WTC11 (cell line): ENCODE data around the gene CHSY3. TPM values are rescaled to one million over a fixed set of nuclear protein-coding genes. Genes with fewer than 3 reads are reported as not detected.

Source experiments
- ATAC-seq: fragments of 200-7000 bp; cut with Tn5 transposase; 2 replicates; pipeline ENCODE4 v1.10.0; 2021; ENCODE audit warnings: mild to moderate bottlenecking, moderate library complexity
- CTCF ChIA-PET: fragments of 300-600 bp; sonication (Branson Sonifier 250); formaldehyde crosslinking; loops from one replicate; lab custom pipeline; 2021; ENCODE audit warnings: antibody characterized with exemption; lab: Charles Lee
- POLR2A ChIA-PET: fragments of 350-600 bp; sonication (Branson Sonifier 250); formaldehyde crosslinking; loops from one replicate; lab custom pipeline; 2021; ENCODE audit warnings: antibody characterized with exemption; lab: Charles Lee
- DNase-seq: peaks from one replicate; pipeline ENCODE4 v3.0.0; 2021; ENCODE audit warnings: low spot score
- H3K27ac Mint-ChIP-seq: 2 replicates; pipeline ENCODE4 v1.8.0; 2021; ENCODE audit warnings: mixed read lengths
- H3K27me3 Mint-ChIP-seq: 2 replicates; pipeline ENCODE4 v1.8.0; 2021; ENCODE audit warnings: low read depth, mild to moderate bottlenecking, moderate library complexity, mixed read lengths
- H3K36me3 Mint-ChIP-seq: 2 replicates; pipeline ENCODE4 v1.8.0; 2021; ENCODE audit warnings: mixed read lengths
- H3K4me1 Mint-ChIP-seq: 2 replicates; pipeline ENCODE4 v1.8.0; 2022; ENCODE audit warnings: mixed read lengths
- H3K4me3 Mint-ChIP-seq: 2 replicates; pipeline ENCODE4 v1.8.0; 2021; ENCODE audit warnings: mild to moderate bottlenecking, moderate library complexity, mixed read lengths
- H3K9me3 Mint-ChIP-seq: 2 replicates; pipeline ENCODE4 v1.8.0; 2021; ENCODE audit warnings: mixed read lengths
- ATF3 ChIP-seq: sonication (generic); formaldehyde crosslinking; conservative IDR thresholded peaks from 2 replicates; pipeline ENCODE4 v1.8.1; 2022; ENCODE audit warnings: mild to moderate bottlenecking, missing genetic modification reagents
- CREM ChIP-seq: sonication (generic); formaldehyde crosslinking; IDR thresholded peaks from 2 replicates; pipeline ENCODE4 v1.8.1; 2022; ENCODE audit warnings: mild to moderate bottlenecking, missing genetic modification reagents, moderate library complexity
- ESRRA ChIP-seq: sonication (generic); formaldehyde crosslinking; IDR thresholded peaks from 2 replicates; pipeline ENCODE4 v1.8.1; 2022; ENCODE audit warnings: mild to moderate bottlenecking, missing genetic modification reagents, borderline replicate concordance
- ETV6 ChIP-seq: sonication (generic); formaldehyde crosslinking; IDR thresholded peaks from 2 replicates; pipeline ENCODE4 v1.8.1; 2022; ENCODE audit warnings: mild to moderate bottlenecking, missing genetic modification reagents
- HMGA2 ChIP-seq: fragments of 250-450 bp; sonication (Bioruptor Pico); IDR thresholded peaks from 2 replicates; pipeline ENCODE4 v1.4.0; 2021; ENCODE audit warnings: mild to moderate bottlenecking, moderate library complexity
- HMGXB4 ChIP-seq: sonication (generic); formaldehyde crosslinking; IDR thresholded peaks from 2 replicates; pipeline ENCODE4 v1.8.1; 2023; ENCODE audit warnings: mild to moderate bottlenecking, moderate library complexity, missing genetic modification reagents
- JAZF1 ChIP-seq: fragments of 250-450 bp; sonication (Bioruptor Pico); IDR thresholded peaks from 2 replicates; pipeline ENCODE4 v1.9.0; 2021; ENCODE audit warnings: moderate library complexity, mild to moderate bottlenecking, inconsistent platforms
- JUN ChIP-seq: sonication (generic); formaldehyde crosslinking; IDR thresholded peaks from 2 replicates; pipeline ENCODE4 v1.8.0; 2023; ENCODE audit warnings: mild to moderate bottlenecking, missing genetic modification reagents
- MAX ChIP-seq: sonication (generic); formaldehyde crosslinking; IDR thresholded peaks from 2 replicates; pipeline ENCODE4 v1.8.0; 2022; ENCODE audit warnings: mild to moderate bottlenecking, missing genetic modification reagents
- NR2C2 ChIP-seq: sonication (generic); formaldehyde crosslinking; IDR thresholded peaks from 2 replicates; pipeline ENCODE4 v1.8.0; 2022; ENCODE audit warnings: mild to moderate bottlenecking, missing genetic modification reagents
- NR3C1 ChIP-seq: sonication (generic); formaldehyde crosslinking; conservative IDR thresholded peaks from 2 replicates; pipeline ENCODE4 v1.8.1; 2023; ENCODE audit warnings: low read depth, mild to moderate bottlenecking, missing genetic modification reagents
- PREB ChIP-seq: sonication (generic); formaldehyde crosslinking; IDR thresholded peaks from 2 replicates; pipeline ENCODE4 v1.8.1; 2022; ENCODE audit warnings: mild to moderate bottlenecking, missing genetic modification reagents, moderate library complexity, borderline replicate concordance
- SOX15 ChIP-seq: fragments of 250-450 bp; sonication (Bioruptor Pico); IDR thresholded peaks from 2 replicates; pipeline ENCODE4 v1.9.0; 2021; ENCODE audit warnings: mild to moderate bottlenecking
- SP1 ChIP-seq: sonication (generic); formaldehyde crosslinking; conservative IDR thresholded peaks from 2 replicates; pipeline ENCODE4 v1.8.1; 2022; ENCODE audit warnings: missing genetic modification reagents
- TCF7 ChIP-seq: sonication (generic); formaldehyde crosslinking; IDR thresholded peaks from 2 replicates; pipeline ENCODE4 v1.8.0; 2022; ENCODE audit warnings: mild to moderate bottlenecking, low read depth, missing genetic modification reagents, moderate library complexity
- USF1 ChIP-seq: sonication (generic); formaldehyde crosslinking; IDR thresholded peaks from 2 replicates; pipeline ENCODE4 v1.8.0; 2022; ENCODE audit warnings: mild to moderate bottlenecking, missing genetic modification reagents
- ZNF121 ChIP-seq: sonication (generic); formaldehyde crosslinking; IDR thresholded peaks from 2 replicates; pipeline ENCODE4 v1.8.0; 2023; ENCODE audit warnings: missing genetic modification reagents
- ZNF219 ChIP-seq: sonication (generic); formaldehyde crosslinking; IDR thresholded peaks from 2 replicates; pipeline ENCODE4 v1.8.0; 2023; ENCODE audit warnings: missing genetic modification reagents, mild to moderate bottlenecking, borderline replicate concordance
- ZNF396 ChIP-seq: fragments of 250-450 bp; sonication (Bioruptor Pico); IDR thresholded peaks from 2 replicates; pipeline ENCODE4 v1.8.0; 2021; ENCODE audit warnings: mild to moderate bottlenecking, moderate library complexity, borderline replicate concordance
- total RNA-seq: library from RNA; stranded (reverse); gene quantifications from 3 replicates; pipeline ENCODE4 v1.2.3, GENCODE V29; 2021
- TF ChIP-seq, protein P1 (sequence below): sonication (generic); formaldehyde crosslinking; IDR thresholded peaks from 2 replicates; pipeline ENCODE4 v1.8.1; 2023; ENCODE audit warnings: mild to moderate bottlenecking, missing genetic modification reagents, moderate library complexity
- TF ChIP-seq, protein P2 (sequence below): sonication (generic); formaldehyde crosslinking; IDR thresholded peaks from 2 replicates; pipeline ENCODE4 v1.8.1; 2023; ENCODE audit warnings: mild to moderate bottlenecking, missing genetic modification reagents, moderate library complexity
- TF ChIP-seq, protein P3 (sequence below): sonication (generic); formaldehyde crosslinking; IDR thresholded peaks from 2 replicates; pipeline ENCODE4 v1.8.0; 2023; ENCODE audit warnings: missing genetic modification reagents, mild to moderate bottlenecking, borderline replicate concordance
- TF ChIP-seq, protein P4 (sequence below): fragments of 250-450 bp; sonication (Bioruptor Pico); IDR thresholded peaks from 2 replicates; pipeline ENCODE4 v1.8.0; 2021; ENCODE audit warnings: mild to moderate bottlenecking
- TF ChIP-seq, protein P5 (sequence below): sonication (generic); formaldehyde crosslinking; IDR thresholded peaks from 2 replicates; pipeline ENCODE4 v1.8.1; 2022; ENCODE audit warnings: mild to moderate bottlenecking, moderate library complexity, missing genetic modification reagents

CHSY3 gene
- total RNA-seq, 1 experiment from 2014 or later, result 0.98 TPM

GRCh38 chr5:130068101-130068500 is 163.8 kb downstream of the CHSY3 start:
- DNase-seq (no peak), ATAC-seq (no peak)
- H3K4me3 Mint-ChIP-seq, result no peak overlapping the region
- CTCF ChIA-PET, result no interaction called here
- no peaks in the 10 kb centered on the region for H3K36me3 Mint-ChIP-seq
- POLR2A ChIA-PET, result no interaction called here
- no peak overlapping the region for H3K27ac Mint-ChIP-seq
- no peaks in the 10 kb centered on the region for H3K4me1 Mint-ChIP-seq
- no peaks in the 10 kb centered on the region for H3K27me3 Mint-ChIP-seq
- no peaks in the 10 kb centered on the region for H3K9me3 Mint-ChIP-seq
- TF ChIP-seq ZNF219 (CRISPR knock-in tag), result no peak
- TF ChIP-seq TCF7 (CRISPR knock-in tag), result no peak
- no peak for TF ChIP-seq ETV6 (CRISPR knock-in tag)
- no peak for TF ChIP-seq ZNF121 (CRISPR knock-in tag)
- TF ChIP-seq USF1, result no peak
- TF ChIP-seq JAZF1 (CRISPR knock-in tag), result no peak
- TF ChIP-seq, protein P1, sequence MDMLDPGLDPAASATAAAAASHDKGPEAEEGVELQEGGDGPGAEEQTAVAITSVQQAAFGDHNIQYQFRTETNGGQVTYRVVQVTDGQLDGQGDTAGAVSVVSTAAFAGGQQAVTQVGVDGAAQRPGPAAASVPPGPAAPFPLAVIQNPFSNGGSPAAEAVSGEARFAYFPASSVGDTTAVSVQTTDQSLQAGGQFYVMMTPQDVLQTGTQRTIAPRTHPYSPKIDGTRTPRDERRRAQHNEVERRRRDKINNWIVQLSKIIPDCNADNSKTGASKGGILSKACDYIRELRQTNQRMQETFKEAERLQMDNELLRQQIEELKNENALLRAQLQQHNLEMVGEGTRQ (CRISPR knock-in tag), result no peak
- no peak for TF ChIP-seq HMGA2 (CRISPR knock-in tag)
- no peak for TF ChIP-seq HMGXB4 (CRISPR knock-in tag)

GRCh38 chr5:130068988-130069387 is 164.7 kb downstream of the CHSY3 start:
- no peaks in the 10 kb centered on the region for H3K4me1 Mint-ChIP-seq
- no peak for DNase-seq
- H3K36me3 Mint-ChIP-seq, result no peaks in the 10 kb centered on the region
- no peak overlapping the region for H3K27ac Mint-ChIP-seq
- ChIA-PET POLR2A (no interaction called here), CTCF (no interaction called here)
- TF ChIP-seq CREM (CRISPR knock-in tag) (no peak), HMGA2 (CRISPR knock-in tag) (no peak), JUN (no peak), NR2C2 (CRISPR knock-in tag) (no peak), SP1 (CRISPR knock-in tag) (no peak), ATF3 (CRISPR knock-in tag) (no peak), MAX (no peak), PREB (CRISPR knock-in tag) (no peak), ESRRA (CRISPR knock-in tag) (no peak), NR3C1 (CRISPR knock-in tag) (no peak), SOX15 (CRISPR knock-in tag) (no peak), ZNF396 (CRISPR knock-in tag) (no peak)
- TF ChIP-seq, protein P2, sequence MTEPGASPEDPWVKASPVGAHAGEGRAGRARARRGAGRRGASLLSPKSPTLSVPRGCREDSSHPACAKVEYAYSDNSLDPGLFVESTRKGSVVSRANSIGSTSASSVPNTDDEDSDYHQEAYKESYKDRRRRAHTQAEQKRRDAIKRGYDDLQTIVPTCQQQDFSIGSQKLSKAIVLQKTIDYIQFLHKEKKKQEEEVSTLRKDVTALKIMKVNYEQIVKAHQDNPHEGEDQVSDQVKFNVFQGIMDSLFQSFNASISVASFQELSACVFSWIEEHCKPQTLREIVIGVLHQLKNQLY (CRISPR knock-in tag), result no peak
- TF ChIP-seq, protein P3, sequence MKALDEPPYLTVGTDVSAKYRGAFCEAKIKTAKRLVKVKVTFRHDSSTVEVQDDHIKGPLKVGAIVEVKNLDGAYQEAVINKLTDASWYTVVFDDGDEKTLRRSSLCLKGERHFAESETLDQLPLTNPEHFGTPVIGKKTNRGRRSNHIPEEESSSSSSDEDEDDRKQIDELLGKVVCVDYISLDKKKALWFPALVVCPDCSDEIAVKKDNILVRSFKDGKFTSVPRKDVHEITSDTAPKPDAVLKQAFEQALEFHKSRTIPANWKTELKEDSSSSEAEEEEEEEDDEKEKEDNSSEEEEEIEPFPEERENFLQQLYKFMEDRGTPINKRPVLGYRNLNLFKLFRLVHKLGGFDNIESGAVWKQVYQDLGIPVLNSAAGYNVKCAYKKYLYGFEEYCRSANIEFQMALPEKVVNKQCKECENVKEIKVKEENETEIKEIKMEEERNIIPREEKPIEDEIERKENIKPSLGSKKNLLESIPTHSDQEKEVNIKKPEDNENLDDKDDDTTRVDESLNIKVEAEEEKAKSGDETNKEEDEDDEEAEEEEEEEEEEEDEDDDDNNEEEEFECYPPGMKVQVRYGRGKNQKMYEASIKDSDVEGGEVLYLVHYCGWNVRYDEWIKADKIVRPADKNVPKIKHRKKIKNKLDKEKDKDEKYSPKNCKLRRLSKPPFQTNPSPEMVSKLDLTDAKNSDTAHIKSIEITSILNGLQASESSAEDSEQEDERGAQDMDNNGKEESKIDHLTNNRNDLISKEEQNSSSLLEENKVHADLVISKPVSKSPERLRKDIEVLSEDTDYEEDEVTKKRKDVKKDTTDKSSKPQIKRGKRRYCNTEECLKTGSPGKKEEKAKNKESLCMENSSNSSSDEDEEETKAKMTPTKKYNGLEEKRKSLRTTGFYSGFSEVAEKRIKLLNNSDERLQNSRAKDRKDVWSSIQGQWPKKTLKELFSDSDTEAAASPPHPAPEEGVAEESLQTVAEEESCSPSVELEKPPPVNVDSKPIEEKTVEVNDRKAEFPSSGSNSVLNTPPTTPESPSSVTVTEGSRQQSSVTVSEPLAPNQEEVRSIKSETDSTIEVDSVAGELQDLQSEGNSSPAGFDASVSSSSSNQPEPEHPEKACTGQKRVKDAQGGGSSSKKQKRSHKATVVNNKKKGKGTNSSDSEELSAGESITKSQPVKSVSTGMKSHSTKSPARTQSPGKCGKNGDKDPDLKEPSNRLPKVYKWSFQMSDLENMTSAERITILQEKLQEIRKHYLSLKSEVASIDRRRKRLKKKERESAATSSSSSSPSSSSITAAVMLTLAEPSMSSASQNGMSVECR (CRISPR knock-in tag), result no peak
- TF ChIP-seq, protein P4, sequence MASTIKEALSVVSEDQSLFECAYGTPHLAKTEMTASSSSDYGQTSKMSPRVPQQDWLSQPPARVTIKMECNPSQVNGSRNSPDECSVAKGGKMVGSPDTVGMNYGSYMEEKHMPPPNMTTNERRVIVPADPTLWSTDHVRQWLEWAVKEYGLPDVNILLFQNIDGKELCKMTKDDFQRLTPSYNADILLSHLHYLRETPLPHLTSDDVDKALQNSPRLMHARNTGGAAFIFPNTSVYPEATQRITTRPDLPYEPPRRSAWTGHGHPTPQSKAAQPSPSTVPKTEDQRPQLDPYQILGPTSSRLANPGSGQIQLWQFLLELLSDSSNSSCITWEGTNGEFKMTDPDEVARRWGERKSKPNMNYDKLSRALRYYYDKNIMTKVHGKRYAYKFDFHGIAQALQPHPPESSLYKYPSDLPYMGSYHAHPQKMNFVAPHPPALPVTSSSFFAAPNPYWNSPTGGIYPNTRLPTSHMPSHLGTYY (CRISPR knock-in tag), result no peak
- TF ChIP-seq, protein P5, sequence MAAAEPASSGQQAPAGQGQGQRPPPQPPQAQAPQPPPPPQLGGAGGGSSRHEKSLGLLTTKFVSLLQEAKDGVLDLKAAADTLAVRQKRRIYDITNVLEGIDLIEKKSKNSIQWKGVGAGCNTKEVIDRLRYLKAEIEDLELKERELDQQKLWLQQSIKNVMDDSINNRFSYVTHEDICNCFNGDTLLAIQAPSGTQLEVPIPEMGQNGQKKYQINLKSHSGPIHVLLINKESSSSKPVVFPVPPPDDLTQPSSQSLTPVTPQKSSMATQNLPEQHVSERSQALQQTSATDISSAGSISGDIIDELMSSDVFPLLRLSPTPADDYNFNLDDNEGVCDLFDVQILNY (CRISPR knock-in tag), result no peak
- H3K27me3 Mint-ChIP-seq, result no peaks in the 10 kb centered on the region
- no peaks in the 10 kb centered on the region for H3K9me3 Mint-ChIP-seq
- H3K4me3 Mint-ChIP-seq, result no peak overlapping the region
- ATAC-seq, result no peak
